SH-SY5Y (cell line): ENCODE results near the gene CREBBP.

Source experiments
- GATA2 ChIP-seq: IDR thresholded peaks from 2 replicates; pipeline ENCODE4 v1.6.1; 2011; ENCODE audit warnings: mild to moderate bottlenecking, low read depth, low read length
- GATA3 ChIP-seq: IDR thresholded peaks from 2 replicates; pipeline ENCODE4 v1.6.1; 2011; ENCODE audit warnings: low read depth, mild to moderate bottlenecking, low read length, moderate library complexity

GRCh38 chr16:3908951-3909437 lies 28.5 kb upstream of the CREBBP start:
- TF ChIP-seq GATA2 = no peak
- TF ChIP-seq GATA3 = no peak
